ENCODE results near the gene NIPSNAP3A.
"Not testable (repeated sequence)": the region's sequence is repeated elsewhere in the genome, so short reads cannot be mapped to it uniquely, and the experiment has no call there.

NIPSNAP3A gene

DNA sequence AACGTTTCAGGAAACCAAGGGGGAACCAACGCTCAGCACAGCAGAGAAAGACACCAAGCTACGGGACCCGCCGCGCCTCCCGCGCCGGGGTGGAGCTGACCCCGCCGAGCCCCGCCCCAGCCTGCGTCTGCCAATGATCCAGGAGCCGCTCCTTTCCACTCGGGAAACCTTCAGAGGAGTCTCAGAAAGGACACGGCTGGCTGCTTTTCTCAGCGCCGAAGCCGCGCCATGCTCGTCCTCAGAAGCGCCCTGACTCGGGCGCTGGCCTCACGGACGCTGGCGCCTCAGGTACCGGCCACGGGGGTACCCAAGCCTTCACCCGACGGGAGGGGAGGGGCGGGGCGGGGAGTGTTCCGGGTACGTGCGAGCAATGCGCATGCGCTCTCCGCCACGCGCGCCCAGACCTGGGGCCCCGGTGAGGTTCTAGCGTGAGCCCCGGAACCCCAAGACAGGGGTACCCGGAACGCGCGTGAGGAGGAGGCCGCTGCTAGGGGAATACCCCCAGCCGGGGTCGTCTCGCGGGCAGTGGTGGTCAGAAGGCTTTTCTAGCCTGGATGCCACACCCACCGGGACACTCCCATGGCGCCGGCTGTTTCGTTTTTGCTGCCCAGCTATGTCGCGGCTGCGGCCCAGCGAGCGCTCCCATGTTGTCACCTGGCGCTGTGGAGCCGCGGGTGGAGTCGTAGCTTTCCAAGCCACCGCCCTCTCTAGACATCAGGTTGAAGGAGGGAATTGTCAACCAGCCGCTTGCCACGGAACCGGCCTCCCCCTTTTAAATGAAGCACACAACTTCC is at the start of gene NIPSNAP3A:
NIPSNAP3A (plus strand) TSS at position 119 of the 794 bp plus-strand sequence; CDS start at position 229, 110 bp downstream.
- DNase-seq: peak; percentile 95

DNA sequence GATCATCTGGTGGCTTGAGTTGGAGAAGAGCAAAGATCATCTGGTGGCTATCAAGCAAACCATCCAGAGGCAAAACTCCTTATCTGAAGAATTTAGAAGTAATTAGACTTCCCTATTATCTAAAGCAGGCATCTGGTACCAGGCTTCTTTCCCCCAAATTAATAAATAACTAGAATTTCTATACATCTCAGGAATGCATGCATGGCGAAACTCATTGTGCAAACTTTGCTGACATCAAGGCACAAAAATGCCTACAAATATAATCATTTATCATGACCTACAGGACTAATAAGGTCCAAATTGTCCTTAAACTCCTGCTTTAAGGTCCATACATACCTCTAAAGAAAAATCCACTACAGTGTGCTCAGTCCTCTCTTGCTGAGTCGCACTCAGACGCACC is 47.2 kb upstream of the NIPSNAP3A start:
- DNase-seq: no peak

- not testable (repeated sequence) for DNase-seq
Measured at GRCh38 chr9:104708737-104709136, 38.7 kb upstream of the NIPSNAP3A start.

DNA sequence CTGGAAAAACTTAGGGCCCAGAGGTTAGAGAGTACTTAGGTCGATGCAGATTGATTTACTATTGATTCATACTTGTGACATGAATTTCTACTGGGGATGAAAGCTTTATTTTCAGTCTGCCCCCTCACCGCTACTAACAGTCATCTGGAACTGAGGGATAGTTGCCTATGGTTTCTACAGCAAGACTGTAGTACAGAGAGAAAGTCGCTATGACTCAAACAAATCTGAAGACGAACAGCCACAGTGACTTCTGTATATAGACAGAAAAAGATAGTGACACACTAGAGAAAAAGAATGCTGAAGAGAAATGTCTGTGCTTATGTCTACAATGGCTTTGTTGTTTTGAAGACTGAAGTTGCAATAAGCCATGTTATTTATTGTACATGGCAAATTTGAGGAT is 35.9 kb upstream of the NIPSNAP3A start:
- DNase-seq: no peak

GRCh38 chr9:104725014-104725413 is 22.5 kb upstream of the NIPSNAP3A start:
- DNase-seq: no peak

DNA sequence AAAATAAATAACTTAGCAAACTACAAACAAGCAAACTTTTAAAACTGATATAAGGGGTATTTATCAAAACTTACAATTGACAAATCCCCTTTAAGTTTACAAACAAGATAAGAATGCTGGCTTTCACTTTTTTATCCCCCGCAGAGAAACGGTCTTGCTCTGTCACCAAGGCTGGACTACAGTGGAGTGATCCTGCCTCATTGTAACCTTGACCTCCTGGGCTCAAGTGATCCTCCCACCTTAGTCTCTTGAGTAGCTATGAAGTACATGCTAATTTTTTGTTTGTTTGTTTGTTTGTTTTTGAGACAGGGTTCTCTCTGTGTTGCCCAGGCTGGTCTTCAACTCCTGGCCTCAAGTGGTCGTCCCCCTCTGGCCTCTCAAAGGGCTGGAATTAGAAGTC is 9.0 kb upstream of the NIPSNAP3A start:
- no peak for DNase-seq

GRCh38 chr9:104740621-104741020 is 6.9 kb upstream of the NIPSNAP3A start:
- DNase-seq: no peak

- DNase-seq: peak; percentile 87
Measured at GRCh38 chr9:104743376-104743985, 4.0 kb upstream of the NIPSNAP3A start.

DNA sequence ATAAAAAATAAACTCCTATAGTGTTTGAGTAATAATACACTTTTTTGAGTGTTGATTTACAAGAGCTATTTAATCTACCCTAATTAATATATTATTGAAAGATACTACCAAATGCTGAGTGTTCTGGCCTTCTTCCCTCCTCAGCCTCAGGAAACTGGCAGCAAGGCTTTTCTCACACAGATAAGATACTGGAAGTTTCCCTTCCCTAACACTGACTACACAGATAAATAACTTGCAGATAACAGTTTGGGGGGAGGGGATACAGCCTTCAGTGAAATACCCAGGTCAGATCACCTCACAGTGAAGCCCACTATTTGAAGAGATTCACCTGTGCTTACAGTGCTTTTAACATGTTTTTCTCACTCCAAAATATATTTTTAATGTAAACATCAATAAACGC is 1.6 kb upstream of the NIPSNAP3A start:
- peak; percentile 42 for DNase-seq

- no peak for DNase-seq
Measured at GRCh38 chr9:104746285-104746684, 1.2 kb upstream of the NIPSNAP3A start.

GRCh38 chr9:104746798-104747197 is 685 bp upstream of the NIPSNAP3A start:
- DNase-seq: no peak

GRCh38 chr9:104747245-104747564 is 278 bp upstream of the NIPSNAP3A start:
- no peak for DNase-seq

- peak; percentile 42 for DNase-seq
Measured at GRCh38 chr9:104748359-104749031, 1.0 kb downstream of the NIPSNAP3A start.

DNA sequence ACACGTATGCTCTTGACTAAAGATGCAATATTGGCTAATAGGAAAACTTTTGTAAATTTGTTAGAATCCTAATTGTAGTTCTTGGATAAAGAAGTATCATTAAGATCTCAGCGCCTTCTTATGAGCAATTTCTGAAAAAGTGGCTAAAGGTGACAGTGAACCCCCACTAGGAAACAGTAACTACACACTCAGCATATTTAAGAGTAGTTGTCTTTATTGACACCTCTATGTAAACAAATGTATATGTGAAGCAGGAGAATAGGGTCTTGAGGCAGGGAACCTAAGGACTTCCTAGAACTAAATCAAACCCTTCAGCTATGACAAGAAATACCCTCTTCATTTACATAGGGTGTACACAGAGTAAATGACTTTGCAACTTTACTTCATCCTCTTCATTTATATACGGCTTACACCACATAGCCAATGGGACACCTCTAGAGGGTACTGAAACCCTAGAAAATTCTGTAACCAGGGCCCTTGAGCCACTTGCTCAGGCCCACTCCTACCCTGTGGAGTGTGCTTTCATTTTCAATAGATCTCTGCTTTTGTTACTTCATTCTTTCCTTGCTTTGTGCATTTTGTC is 2.8 kb downstream of the NIPSNAP3A start:
- DNase-seq: peak; percentile 34

GRCh38 chr9:104758974-104759373 is 11.5 kb downstream of the NIPSNAP3A start:
- DNase-seq: no peak

DNA sequence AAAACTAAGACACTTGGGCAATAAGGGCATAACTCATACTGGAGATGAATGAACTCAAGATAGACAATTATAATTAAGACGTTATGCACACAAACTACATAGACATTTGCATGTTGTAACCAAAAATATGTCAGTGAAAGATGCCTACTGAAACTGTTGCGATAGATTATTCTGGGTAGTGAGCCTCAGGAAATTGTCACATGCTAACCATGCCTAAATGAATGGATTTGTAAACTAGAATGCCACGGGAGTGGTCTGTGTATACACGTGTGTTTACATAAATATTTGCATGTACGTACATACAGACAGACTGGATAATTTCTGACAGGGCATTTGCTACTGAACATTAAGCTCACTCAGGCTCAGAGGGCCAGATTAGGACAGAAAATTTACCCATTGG is 17.7 kb downstream of the NIPSNAP3A start:
- DNase-seq: peak; percentile 10

- no peak for DNase-seq
Measured at GRCh38 chr9:104766025-104766424, 18.5 kb downstream of the NIPSNAP3A start.

DNA sequence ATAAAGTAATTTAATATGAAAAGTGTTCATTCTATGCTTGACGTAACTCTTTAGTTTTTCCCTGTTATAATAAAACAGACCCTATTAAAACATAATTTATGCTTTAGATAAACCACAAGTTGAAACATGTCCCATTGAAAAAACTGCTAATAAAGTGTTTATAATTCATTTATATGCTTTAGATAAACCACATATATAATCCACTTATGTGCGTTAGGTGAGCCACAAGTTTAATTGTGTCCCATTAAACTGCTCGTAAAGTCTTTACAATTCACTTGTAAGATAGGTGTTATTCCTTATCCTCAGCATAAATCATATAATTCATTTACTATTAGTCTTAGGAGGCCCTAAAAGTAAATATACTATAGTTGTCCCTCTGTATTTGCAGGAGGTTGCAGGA is 20.0 kb downstream of the NIPSNAP3A start:
- DNase-seq: no peak

DNA sequence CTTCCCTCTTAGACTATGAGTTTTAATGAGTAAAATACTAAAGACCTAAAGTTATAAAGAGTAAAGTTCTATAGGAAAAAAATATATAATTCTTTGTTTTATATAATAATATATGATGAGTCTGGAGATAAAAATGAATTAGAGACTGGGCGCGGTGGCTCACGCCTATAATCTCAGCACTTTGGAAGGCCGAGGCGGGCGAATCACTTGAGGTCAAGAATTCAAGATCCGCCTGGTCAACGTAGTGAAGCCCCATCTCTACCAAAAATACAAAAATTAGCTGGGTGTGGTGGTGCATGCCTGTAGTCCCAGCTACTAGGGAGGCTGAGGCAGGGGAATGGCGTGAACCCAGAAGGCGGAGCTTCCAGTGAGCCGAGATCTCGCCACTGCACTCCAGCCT is 21.5 kb downstream of the NIPSNAP3A start:
- not testable (repeated sequence) for DNase-seq

DNA sequence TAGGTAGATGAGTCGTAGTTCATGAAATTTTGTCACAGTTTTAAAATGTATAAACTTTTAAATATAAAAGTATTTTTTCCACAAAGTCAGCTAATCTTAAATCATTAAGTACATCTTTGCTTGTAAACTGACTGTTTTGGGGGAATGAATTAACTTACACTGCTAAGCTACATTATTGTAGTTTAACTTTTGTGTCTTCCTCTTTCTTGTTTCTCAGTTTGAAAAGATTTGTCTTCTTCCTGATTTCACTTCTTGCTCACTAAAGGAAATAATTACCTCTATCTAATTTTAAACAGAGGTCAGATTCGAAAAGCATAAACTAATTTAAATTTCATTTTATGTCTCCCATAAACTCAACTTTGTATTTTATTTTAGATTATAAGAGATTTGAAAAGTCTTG is 22.2 kb downstream of the NIPSNAP3A start:
- no peak for DNase-seq

- no peak for DNase-seq
Measured at GRCh38 chr9:104772714-104773510, 25.4 kb downstream of the NIPSNAP3A start.

- DNase-seq: peak; percentile 29
Measured at GRCh38 chr9:104774132-104774531, 26.6 kb downstream of the NIPSNAP3A start.

Data from hematopoietic multipotent progenitor cell treated with erythropoietin and hydrocortisone succinate and interleukin-3 and kit ligand, for 4 days (in vitro differentiated cells).